Stimulated activated CD4-positive, alpha-beta T cell treated with anti-CD3 and anti-CD28 coated beads, Interleukin-2, amount 100 ng/mL, for 24 hours (primary cell): ENCODE results near the gene NTRK2.

Experiments used
- DNase-seq, 2 donors: peaks; one replicate each; pipeline ENCODE4 v3.0.0-alpha.2; 2020

NTRK2 gene

DNA sequence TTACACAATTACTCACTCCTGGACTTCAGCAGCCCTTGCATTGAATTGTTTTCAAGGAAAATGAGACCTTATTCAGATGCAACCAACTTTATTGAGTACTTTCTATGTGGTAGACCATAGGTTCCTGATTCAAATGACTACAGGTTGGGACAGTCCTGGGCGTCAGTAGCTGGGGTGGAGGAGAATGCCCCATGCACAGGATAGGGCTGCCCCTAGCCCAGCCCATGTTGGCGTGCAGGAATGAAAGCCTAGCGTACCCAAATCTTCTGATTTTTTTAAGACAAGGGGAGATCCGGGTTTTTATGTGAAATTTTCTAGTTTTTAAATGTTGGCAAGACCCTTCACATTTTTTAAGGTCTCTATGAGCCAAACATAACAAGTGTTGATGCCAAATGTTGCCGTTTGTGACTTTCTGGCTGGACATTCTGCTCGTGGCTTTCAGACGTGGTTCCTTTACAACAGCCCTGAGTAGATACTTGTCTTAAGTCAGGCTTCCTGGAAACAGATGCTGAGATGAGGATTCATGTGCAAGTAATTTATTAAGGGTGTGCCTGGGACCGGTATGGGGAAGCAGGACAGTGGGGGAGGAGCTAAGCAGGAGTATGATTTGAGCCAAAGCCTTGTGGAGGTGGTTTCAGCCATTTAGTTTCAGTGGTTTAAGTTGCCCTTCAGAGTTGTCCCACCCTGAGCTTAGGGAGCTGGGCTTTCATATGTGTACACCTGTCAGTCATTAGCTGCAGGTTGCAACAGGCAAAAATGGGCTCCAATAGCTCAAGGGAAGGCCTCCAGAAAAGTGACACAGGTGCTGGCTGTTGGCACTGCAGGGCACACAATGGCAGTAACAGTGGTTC, 154.1 kb downstream of the NTRK2 start:
- no peak for DNase-seq

GRCh38 chr9:84827216-84827765, 157.8 kb downstream of the NTRK2 start:
- no peak for DNase-seq

DNA sequence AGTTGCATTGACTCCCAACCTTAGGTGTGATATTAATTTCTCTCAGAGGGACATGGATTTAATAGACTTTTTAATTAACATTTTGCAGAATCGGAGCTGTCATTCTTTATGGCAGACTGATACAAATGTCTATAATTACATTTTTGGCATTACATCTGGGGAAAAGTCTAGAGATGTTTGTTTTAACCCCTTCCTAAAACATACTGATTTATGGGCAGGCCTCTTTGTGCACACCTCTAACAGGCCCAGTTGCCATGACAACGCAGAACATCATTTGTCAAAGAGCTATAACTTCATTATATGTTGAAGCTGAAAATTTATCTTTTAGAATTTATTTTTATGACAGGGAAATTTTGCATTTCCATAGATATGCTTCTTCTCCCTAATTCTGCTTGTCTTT, 158.5 kb downstream of the NTRK2 start:
- no peak for DNase-seq

- no peak for DNase-seq
Observed at GRCh38 chr9:84829471-84829870, 159.9 kb downstream of the NTRK2 start.

- no peak for DNase-seq
Observed at GRCh38 chr9:84829997-84830696, 160.6 kb downstream of the NTRK2 start.

GRCh38 chr9:84831377-84831776, 161.8 kb downstream of the NTRK2 start:
- DNase-seq: no peak

DNA sequence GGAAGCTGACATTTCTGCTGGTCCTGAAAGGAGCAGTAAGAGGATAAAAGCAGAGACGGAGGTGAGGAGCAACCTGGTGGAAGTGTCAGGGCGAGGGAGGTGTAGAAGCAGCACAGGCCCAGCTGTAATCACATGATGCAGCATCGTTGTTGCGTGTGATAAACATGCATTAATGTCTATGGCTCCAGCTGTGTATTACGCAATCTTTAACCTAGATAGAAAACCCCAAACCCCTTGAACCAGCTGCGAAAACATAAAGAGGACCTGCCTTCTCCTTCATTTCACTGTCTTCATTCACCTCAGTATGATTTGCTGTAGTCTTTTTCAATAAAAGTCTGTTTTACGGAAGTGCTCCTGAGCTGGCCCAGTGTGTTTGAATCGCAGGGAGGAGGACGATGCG, 162.9 kb downstream of the NTRK2 start:
- no peak for DNase-seq

DNA sequence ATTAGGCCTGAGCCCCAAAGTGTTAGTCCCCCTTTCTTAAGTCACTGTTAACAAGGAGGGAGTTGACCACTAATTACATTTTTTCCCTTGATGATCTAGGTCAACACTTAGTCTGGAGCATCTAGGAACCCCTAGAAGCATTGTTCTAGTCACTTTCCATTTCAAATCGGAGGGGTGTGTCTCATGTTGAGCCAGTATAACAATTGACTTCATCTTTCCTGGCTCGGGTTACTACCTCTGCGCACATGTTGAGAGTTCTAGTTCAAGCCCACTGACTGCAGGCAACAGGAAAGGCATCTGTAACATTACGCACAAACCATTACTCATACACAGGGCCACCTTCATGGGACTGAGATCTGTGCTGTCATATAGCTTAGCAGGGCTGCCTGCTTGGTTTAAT, 164.9 kb downstream of the NTRK2 start:
- DNase-seq: no peak

DNA sequence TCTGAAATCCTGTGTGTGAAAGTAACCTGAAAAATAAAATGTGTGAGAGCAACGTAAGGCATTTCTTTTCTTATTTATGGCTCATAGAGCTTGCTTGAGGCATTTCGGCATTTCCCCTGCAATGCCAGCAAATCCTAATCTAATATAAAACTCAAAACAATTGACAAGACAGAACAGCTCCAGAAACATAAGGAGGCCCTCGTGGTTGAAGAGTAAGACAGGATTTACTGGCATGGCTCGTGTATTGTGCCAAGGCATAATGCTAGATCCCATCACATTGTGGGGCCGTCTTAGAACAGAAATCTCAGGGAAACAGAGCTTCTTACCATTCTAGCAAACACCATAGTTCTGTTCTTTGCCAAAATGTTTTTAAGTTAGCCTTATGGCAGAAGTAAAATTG, 166.2 kb downstream of the NTRK2 start:
- no peak for DNase-seq

GRCh38 chr9:84838879-84839278, 169.3 kb downstream of the NTRK2 start:
- DNase-seq: no peak

DNA sequence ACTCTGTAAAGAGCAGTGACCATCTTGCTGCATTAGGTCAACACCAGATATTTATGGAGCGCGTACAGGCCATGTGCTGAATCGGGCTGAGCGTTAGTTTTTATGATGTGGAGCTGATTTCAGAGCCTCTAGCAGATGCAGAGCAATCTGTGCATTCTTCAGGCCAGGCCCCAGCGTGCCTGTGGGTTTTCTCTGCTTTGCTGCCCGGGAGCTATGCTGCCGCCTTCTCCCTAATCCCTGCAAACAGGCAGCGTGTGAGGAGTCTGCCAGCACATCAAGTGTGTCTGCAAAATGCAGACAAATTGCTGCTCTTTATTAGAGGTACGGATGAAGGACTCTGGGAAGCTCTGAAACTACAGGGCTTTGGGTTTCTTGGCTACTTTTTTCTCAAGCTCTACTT, 170.0 kb downstream of the NTRK2 start:
- no peak for DNase-seq

DNA sequence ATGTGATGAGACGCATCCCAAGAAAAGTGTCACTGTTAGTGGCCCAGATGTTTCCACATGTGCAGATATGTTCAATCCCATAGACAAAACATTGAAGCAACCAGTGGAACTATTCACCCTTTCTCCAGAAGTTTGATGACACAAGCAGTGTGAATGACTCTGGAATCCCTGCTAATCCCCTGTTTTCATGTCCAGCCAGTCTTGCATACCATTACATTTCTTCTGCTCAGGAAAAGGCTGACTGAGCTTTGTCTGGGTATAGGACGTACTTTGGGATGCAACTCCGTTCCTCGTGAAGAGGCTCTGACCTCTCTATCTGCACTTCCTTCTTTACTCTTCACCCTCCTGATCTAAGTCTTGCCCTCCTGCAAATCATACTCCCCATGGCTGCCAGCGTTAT, 172.4 kb downstream of the NTRK2 start:
- DNase-seq: no peak

GRCh38 chr9:84843175-84843824, 173.8 kb downstream of the NTRK2 start:
- DNase-seq: no peak

DNA sequence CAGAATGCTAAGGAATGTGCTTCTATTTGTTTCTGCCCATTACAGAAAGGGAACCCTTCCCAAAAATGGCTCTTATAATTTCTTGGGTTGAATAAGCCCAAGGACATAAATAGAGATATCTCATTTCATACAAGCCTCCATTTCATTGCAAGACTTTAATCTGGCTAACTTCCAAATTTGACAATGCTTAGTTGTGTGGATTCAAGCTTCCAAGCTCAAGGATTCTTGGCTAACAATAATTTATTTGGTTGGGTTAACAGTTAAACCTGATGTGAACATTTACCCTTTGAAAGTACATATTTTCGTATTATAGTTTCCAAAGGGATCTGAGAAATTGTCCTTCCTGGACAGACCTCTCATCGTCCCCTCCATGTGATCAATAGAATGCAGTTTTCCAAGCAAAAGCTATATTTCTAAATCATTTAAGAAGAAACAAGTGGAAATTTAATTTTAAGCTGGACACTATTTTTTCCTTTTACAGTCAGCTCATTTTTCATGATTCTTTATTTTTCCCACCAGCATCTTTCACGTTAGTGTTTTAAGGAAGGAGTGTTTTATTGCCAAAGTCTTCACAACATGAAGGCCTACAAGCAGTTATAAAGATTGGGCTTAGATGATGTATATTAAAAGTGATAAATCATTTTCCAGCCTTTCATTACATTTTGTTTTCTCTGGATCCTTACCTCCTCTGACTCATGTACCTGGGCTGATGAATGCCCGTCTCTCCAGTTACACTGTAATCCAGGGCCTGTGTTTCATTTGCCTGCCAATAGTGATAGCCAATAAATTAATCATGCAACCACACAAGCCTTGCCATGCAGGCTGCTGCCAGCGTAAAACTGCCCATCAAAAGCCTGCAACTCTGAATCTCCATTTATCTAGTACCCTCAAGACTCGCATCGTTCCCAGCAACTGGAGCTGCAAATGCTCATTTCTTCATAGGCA, 176.7 kb downstream of the NTRK2 start:
- no peak for DNase-seq

DNA sequence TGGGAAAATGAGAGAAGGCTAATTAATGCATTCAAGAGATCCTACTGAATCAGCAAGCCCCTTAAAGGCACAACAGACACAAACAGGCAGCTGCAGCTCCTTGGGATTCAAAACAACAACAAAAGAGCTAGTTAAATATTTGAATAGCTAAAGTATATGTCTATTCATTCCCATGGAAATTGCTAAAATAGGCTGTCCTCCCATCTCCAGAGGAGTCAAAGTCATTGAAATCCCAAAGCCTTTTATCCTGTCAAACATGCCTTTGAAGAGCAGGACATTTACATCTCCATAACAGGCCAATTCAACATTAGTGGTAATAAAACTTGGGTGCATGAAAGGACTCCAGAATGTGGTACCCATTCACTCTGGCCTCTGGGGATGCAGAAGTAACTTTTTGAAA, 177.4 kb downstream of the NTRK2 start:
- DNase-seq: no peak

GRCh38 chr9:84849049-84849448, 179.5 kb downstream of the NTRK2 start:
- no peak for DNase-seq

DNA sequence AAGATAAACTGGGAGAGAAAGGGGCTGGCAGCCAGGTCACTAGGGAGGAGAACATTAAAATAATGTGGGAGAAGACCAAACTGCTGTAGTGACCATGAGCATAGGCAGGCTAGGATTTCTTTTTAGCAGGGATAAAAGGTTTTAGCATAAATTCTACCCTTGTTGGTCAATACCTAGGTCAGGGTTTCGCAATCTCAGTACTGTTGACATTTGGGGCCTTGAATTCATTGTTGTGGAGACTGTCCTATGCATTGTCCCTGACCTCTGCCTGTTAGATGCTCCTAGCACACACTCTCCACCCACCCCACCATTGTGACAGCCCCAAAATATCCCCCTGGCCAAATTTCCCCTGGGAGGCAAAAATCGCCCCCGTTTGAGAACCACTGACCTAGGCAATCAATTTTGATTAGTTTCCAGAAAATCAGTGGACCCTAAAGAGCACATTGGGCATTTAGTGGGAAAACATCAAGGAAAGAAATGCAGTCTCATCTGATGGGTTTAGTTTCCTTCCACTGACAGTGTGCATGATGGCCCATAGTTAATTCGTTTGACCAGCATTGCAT, 181.4 kb downstream of the NTRK2 start:
- no peak for DNase-seq

DNA sequence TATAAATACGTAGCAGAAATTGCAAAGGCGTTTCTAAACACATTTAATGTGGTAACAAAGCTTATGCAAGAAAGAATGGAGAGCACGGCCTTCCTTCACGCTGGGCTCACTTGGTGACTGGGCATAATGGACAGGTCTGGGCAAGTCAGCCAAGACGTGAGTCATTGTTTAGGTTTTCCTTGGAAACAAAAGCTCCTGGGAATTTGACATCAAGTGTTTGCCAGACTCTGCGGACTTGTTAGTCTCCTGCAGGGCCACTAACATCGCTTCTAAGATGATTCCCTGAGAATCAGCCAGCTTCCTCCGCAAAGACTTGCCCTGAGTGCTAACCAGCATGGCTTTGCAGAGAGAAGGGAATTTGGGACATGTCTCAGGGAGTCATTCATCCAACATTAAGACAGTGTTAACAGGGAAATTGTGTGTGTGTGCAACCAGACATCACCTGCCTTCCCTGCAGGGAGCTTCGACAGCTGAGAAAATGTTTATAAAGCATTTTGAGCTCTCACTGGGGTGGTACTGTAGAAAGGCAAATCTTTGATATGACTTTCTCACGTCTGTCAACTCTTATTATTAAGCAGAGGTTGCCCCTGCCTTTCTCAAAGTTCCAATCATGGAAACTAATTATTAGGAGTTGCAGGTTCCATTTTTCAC, 182.5 kb downstream of the NTRK2 start:
- DNase-seq: no peak

- DNase-seq: no peak
Observed at GRCh38 chr9:84852617-84853301, 183.2 kb downstream of the NTRK2 start.

DNA sequence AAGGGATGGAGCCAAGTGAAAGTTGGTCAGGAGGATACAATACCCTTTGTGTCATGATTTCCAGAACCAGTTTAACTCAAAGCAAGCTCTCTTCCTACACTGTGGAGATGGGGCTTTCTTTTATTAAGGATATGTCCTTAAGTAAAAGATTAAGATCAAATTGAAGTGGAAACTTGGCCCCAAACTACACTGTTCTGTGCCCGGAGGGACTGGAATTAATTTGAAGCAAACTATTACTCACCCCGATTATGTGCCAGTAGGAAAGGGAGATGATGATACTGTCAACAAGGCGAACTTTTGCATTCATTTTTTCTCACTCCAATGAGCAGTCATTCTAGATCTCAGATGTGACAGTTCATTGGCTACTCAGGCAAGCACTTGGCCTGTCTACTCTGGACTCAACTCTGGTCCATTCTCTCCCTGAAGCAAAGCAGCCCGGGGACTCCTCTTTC, 186.7 kb downstream of the NTRK2 start:
- DNase-seq: no peak

DNA sequence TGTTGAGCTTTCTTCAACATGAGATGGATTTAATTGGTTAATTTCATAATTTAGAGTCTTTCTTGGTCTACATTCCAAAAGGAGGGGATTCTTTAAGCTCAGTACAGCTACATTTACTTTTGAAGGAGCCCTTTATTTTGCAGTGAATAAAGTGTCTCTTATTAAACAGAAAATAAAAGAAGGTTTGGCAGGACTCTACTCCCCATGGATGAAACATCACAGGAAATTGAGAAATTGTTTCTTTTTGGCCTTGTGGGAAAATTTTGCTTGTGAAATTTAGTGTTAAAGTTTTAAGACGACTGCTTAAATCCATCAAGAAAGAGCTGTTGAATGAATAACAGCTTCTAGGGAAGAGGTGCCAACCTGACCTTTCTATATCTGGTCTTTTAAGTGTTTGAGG, 187.7 kb downstream of the NTRK2 start:
- DNase-seq: no peak
